Pancreas (tissue), 10 donors: ENCODE measurements around the gene GLE1. TPM values are rescaled to one million over a fixed set of nuclear protein-coding genes. Genes with fewer than 3 reads are reported as not detected.

Experiments
- ATAC-seq, 4 donors: fragments of 200-7000 bp; cut with Tn5 transposase; one replicate each; pipeline versions ENCODE4 v1.8.0 to v1.9.1; 2020; ENCODE audit warnings: mild to moderate bottlenecking in 4 of 4, moderate library complexity in 4 of 4
- DNase-seq, 6 donors: peaks; one replicate each; pipeline ENCODE4 v3.0.0-alpha.2; 2020
- FAIRE-seq: peaks from 2 replicates; lab custom pipeline; 2012; peaks lifted over from hg19 to GRCh38; lab: Jason Lieb, UNC
- H3K27ac ChIP-seq, 4 donors: fragments of 200-600 bp; sonication (generic); 1 replicate in 3 of 4; 2 replicates in 1 of 4; pipeline versions ENCODE4 v1.5.0 to v1.8.0; 2020
- H3K27me3 ChIP-seq, 4 donors: fragments of 200-600 bp; one replicate each; pipeline ENCODE4 v1.8.0; 2021
- H3K36me3 ChIP-seq, 3 donors: fragments of 200-600 bp; sonication (generic) in 1 of 3; one replicate each; pipeline versions ENCODE4 v1.5.0 to v1.8.0; 2020 to 2021
- H3K4me1 ChIP-seq, 3 donors: fragments of 200-600 bp; one replicate each; pipeline ENCODE4 v1.8.0; 2021
- H3K4me3 ChIP-seq, 4 donors: fragments of 200-600 bp; sonication (generic) in 2 of 4; one replicate each; pipeline versions ENCODE4 v1.5.0 to v1.8.0; 2020 to 2021
- H3K9me3 ChIP-seq, 4 donors: fragments of 200-600 bp; one replicate each; pipeline ENCODE4 v1.8.0; 2021
- CTCF ChIP-seq, 4 donors: fragments of 200-600 bp; sonication (generic) in 3 of 4; IDR thresholded peaks; one replicate each; pipeline versions ENCODE4 v1.5.0 to v1.8.0; 2021; ENCODE audit warnings: antibody characterized with exemption in 4 of 4
- WGBS, 2 donors: extraction: QIAGEN DNeasy Blood & Tissue Kit; methylation state at CpG; one replicate each; pipeline ENCODE4 v1.1.7; 2013; 5-methylcytosine and 5-hydroxymethylcytosine counted together
- intact Hi-C, 3 donors: fragments of 100-400 bp; cut with DNase I; formaldehyde crosslinking; loops; one replicate each; pipeline versions ENCODE4 v1.11.1 to v1.14.2; 2022
- polyA plus RNA-seq, 2 donors: library from polyadenylated mRNA; stranded (reverse); fragments of 200-250 nt; gene quantifications; one replicate each; pipeline ENCODE4 v1.2.3, GENCODE V29; 2013
- total RNA-seq, 6 donors: library from RNA; stranded (reverse); fragmentation: NEBNext Ultra II Directional in 4 of 6; extraction: Animal tissue kit (Norgen Biotek cat#: 25700) in 4 of 6; gene quantifications; one replicate each; pipeline versions ENCODE4 v1.2.1 to v1.2.4, GENCODE V29; 2021 to 2023
- donor health status: healthy with polysubstance abuse.
- donor health status: DM: no; HTN: no; CAD: no; lungs with moderate emphysema.
- donor health status: DM: no; HTN: no; CAD: no.
- donor health status: control.
- donor health status: control.
- donor health status: Bipolar disorder and iron deficiency.
- donor health status: DM: yes; HTN: yes; CAD: no.
- donor health status: DM: no; HTN: no; CAD: no.
- donor health status: DM: no; HTN: no; CAD: no.
- donor health status: DM: yes; HTN: yes; CAD: no.

The GLE1 gene
- total and polyA plus RNA-seq, 8 donors: 4.8 to 11.2 (median 8.0) TPM

- DNase-seq: no peak
- Histone ChIP-seq H3K27me3 (no peaks in the 10 kb centered on the region), H3K4me1 (no peaks in the 10 kb centered on the region), H3K9me3 (no peaks in the 10 kb centered on the region), H3K36me3 (peaks cover 5 to 85% (median 35%) of the 10 kb centered on the region in 3 donors), H3K4me3 (no peak overlapping the region), H3K27ac (no peak overlapping the region)
- TF ChIP-seq CTCF (IDR thresholded peaks at IDR 0.05): no peak
- FAIRE-seq: no peak
- intact Hi-C loops: no loop called here
- WGBS, 2 donors: 69 to 72% methylated on average over 6 of the region's 6 CpGs
- no peak for ATAC-seq
Measured at GRCh38 chr9:128587453-128587852, 82.9 kb downstream of the GLE1 start.

GRCh38 chr9:128588581-128589233, 84.2 kb downstream of the GLE1 start:
- Histone ChIP-seq H3K4me1 (no peaks in the 10 kb centered on the region), H3K9me3 (no peaks in the 10 kb centered on the region), H3K4me3 (no peak overlapping the region), H3K27me3 (no peaks in the 10 kb centered on the region), H3K36me3 (peaks cover 0 to 85% (median 33%) of the 10 kb centered on the region in 3 donors), H3K27ac (no peak overlapping the region)
- 93 to 97% methylated on average over 11 of the region's 11 CpGs for WGBS, 2 donors
- DNase-seq (no peak), ATAC-seq (no peak), FAIRE-seq (no peak)
- intact Hi-C loops: no loop called here
- no peak for TF ChIP-seq CTCF (IDR thresholded peaks at IDR 0.05)

Other genes starting within 250 kb of the GLE1 start
- 10 to 100 TPM; 37.9 to 64.0 (median 55.0) TPM for gene GOLGA2, start 228.7 kb upstream of the GLE1 start, total RNA-seq
- gene GOLGA2, start 228.7 kb upstream of the GLE1 start, polyA plus RNA-seq: 100 to 1,000 TPM in 1 of 2 donors, 10 to 100 TPM in 1; 97.0 to 105 TPM
- 1 to 10 TPM; 6.3 to 9.6 (median 6.8) TPM for gene SWI5, start 228.4 kb upstream of the GLE1 start, total RNA-seq
- gene SWI5, start 228.4 kb upstream of the GLE1 start, polyA plus RNA-seq: 10 to 100 TPM; 10.5 to 20.2 TPM
- 10 to 100 TPM in 4 of 6 donors, 1 to 10 TPM in 2; 6.6 to 16.5 (median 13.8) TPM for gene TRUB2, start 182.3 kb upstream of the GLE1 start, total RNA-seq
- 10 to 100 TPM; 10.2 to 12.1 TPM for gene TRUB2, start 182.3 kb upstream of the GLE1 start, polyA plus RNA-seq
- gene COQ4, start 181.9 kb upstream of the GLE1 start, total RNA-seq: 10 to 100 TPM; 23.1 to 38.9 (median 27.4) TPM
- 100 to 1,000 TPM in 1 of 2 donors, 10 to 100 TPM in 1; 82.6 to 103 TPM for gene COQ4, start 181.9 kb upstream of the GLE1 start, polyA plus RNA-seq
- gene SLC27A4, start 164.2 kb upstream of the GLE1 start, total RNA-seq: 10 to 100 TPM in 5 of 6 donors, 1 to 10 TPM in 1; 9.6 to 14.2 (median 12.4) TPM
- gene SLC27A4, start 164.2 kb upstream of the GLE1 start, polyA plus RNA-seq: 10 to 100 TPM; 18.6 to 32.9 TPM
- 10 to 100 TPM; 30.9 to 46.1 (median 34.0) TPM for gene URM1, start 133.3 kb upstream of the GLE1 start, total RNA-seq
- gene URM1, start 133.3 kb upstream of the GLE1 start, polyA plus RNA-seq: 10 to 100 TPM; 18.5 to 32.9 TPM
- gene CERCAM, start 83.9 kb upstream of the GLE1 start, total RNA-seq: 10 to 100 TPM; 13.0 to 29.9 (median 16.6) TPM
- gene CERCAM, start 83.9 kb upstream of the GLE1 start, polyA plus RNA-seq: 10 to 100 TPM; 21.3 to 24.7 TPM
- 10 to 100 TPM in 2 of 6 donors, 1 to 10 TPM in 4; 8.0 to 14.5 (median 9.3) TPM for gene ODF2, start 48.7 kb upstream of the GLE1 start, total RNA-seq
- gene ODF2, start 48.7 kb upstream of the GLE1 start, polyA plus RNA-seq: 10 to 100 TPM; 10.9 to 15.0 TPM
- gene SPTAN1, start 47.9 kb downstream of the GLE1 start, total RNA-seq: 100 to 1,000 TPM in 2 of 6 donors, 10 to 100 TPM in 4; 58.6 to 155 (median 77.1) TPM
- gene SPTAN1, start 47.9 kb downstream of the GLE1 start, polyA plus RNA-seq: 100 to 1,000 TPM; 123 to 143 TPM
- gene DYNC2I2, start 152.1 kb downstream of the GLE1 start, total RNA-seq: 10 to 100 TPM; 19.5 to 29.3 (median 21.1) TPM
- gene DYNC2I2, start 152.1 kb downstream of the GLE1 start, polyA plus RNA-seq: 10 to 100 TPM; 75.2 to 90.3 TPM
- 100 to 1,000 TPM; 107 to 162 (median 150) TPM for gene SET, start 184.5 kb downstream of the GLE1 start, total RNA-seq
- 10 to 100 TPM; 42.9 to 77.3 TPM for gene SET, start 184.5 kb downstream of the GLE1 start, polyA plus RNA-seq
- 1 to 10 TPM; 2.5 to 4.3 (median 3.7) TPM for gene PKN3, start 197.8 kb downstream of the GLE1 start, total RNA-seq
- gene PKN3, start 197.8 kb downstream of the GLE1 start, polyA plus RNA-seq: 10 to 100 TPM; 10.0 to 11.0 TPM
- 10 to 100 TPM; 18.3 to 31.5 (median 25.4) TPM for gene ZDHHC12, start 219.4 kb downstream of the GLE1 start, total RNA-seq
- 10 to 100 TPM; 27.6 to 56.9 TPM for gene ZDHHC12, start 219.4 kb downstream of the GLE1 start, polyA plus RNA-seq